Neural cell (in vitro differentiated cells): Measurements from ENCODE around the gene GRAP. TPM values are rescaled to one million over a fixed set of nuclear protein-coding genes. Genes with fewer than 3 reads are reported as not detected.

Experiments
- H2AFZ ChIP-seq: fragments of 200-600, 300-800 bp; sonication (generic), shearing (Covaris generic); 2 replicates; pipeline ENCODE4 v1.6.0; 2014; ENCODE audit warnings: low read depth, mild to moderate bottlenecking, antibody characterized with exemption, low read length, moderate library complexity
- H3F3A ChIP-seq: fragments of 200-600 bp; shearing (Covaris generic); 2 replicates; pipeline ENCODE4 v1.6.1; 2016; ENCODE audit warnings: mild to moderate bottlenecking, moderate library complexity, mixed read lengths, antibody characterized with exemption, low read length; ENCODE audit not compliant: insufficient read depth, poor library complexity, severe bottlenecking
- H3K27ac ChIP-seq: fragments of 200-600, 300-800 bp; sonication (generic), shearing (Covaris generic); 2 replicates; pipeline ENCODE4 v1.5.1; 2014; ENCODE audit warnings: mild to moderate bottlenecking, low read length, moderate library complexity
- H3K27me3 ChIP-seq: fragments of 300-800, 200-600 bp; sonication (generic), shearing (Covaris generic); 2 replicates; pipeline ENCODE4 v1.6.0; 2014; ENCODE audit warnings: mild to moderate bottlenecking, low read depth, low read length, moderate library complexity; ENCODE audit not compliant: insufficient read depth
- H3K36me3 ChIP-seq: fragments of 300-800, 200-600 bp; sonication (generic), shearing (Covaris generic); 2 replicates; pipeline ENCODE4 v1.5.1; 2014; ENCODE audit warnings: mild to moderate bottlenecking, antibody characterized with exemption, low read length, moderate library complexity; ENCODE audit not compliant: insufficient read depth
- H3K4me2 ChIP-seq: fragments of 300-800, 200-600 bp; sonication (generic), shearing (Covaris generic); 2 replicates; pipeline ENCODE4 v1.6.0; 2014; ENCODE audit warnings: mild to moderate bottlenecking, low read length
- H3K4me3 ChIP-seq: fragments of 300-800, 200-600 bp; sonication (generic), shearing (Covaris generic); 2 replicates; pipeline ENCODE4 v1.5.1; 2014; ENCODE audit warnings: mild to moderate bottlenecking, low read length, moderate library complexity
- H3K79me2 ChIP-seq: fragments of 200-600 bp; shearing (Covaris generic); replicated peaks from 2 replicates; pipeline ENCODE4 v1.6.0; 2014; ENCODE audit warnings: mild to moderate bottlenecking, low read length, moderate library complexity; ENCODE audit not compliant: insufficient read depth
- H3K9ac ChIP-seq: fragments of 300-800, 200-600 bp; sonication (generic), shearing (Covaris generic); 2 replicates; pipeline ENCODE4 v1.6.1; 2016; ENCODE audit warnings: mild to moderate bottlenecking, low read length, mixed read lengths
- H3K9me2 ChIP-seq: fragments of 200-600 bp; shearing (Covaris generic); 2 replicates; pipeline ENCODE4 v1.6.1; 2016; ENCODE audit warnings: mild to moderate bottlenecking, low read length, mixed read lengths; ENCODE audit not compliant: insufficient read depth
- H3K9me3 ChIP-seq: fragments of 200-600, 300-800 bp; sonication (generic), shearing (Covaris generic); 2 replicates; pipeline ENCODE4 v1.6.1; 2016; ENCODE audit warnings: mild to moderate bottlenecking, mixed run types, low read length, moderate library complexity, mixed read lengths
- H4K20me1 ChIP-seq: fragments of 200-600 bp; shearing (Covaris generic); 2 replicates; pipeline ENCODE4 v1.6.1; 2016; ENCODE audit warnings: mild to moderate bottlenecking, mixed run types; ENCODE audit not compliant: insufficient read depth
- EP300 ChIP-seq: fragments of 450-650 bp; conservative IDR thresholded peaks from 2 replicates; pipeline ENCODE4 v1.6.1; 2014; ENCODE audit warnings: antibody characterized with exemption, mild to moderate bottlenecking, moderate library complexity; ENCODE audit not compliant: poor library complexity, severe bottlenecking
- EZH2 ChIP-seq: fragments of 200-600, 300-800 bp; shearing (Covaris generic), sonication (generic); IDR thresholded peaks from 2 replicates; pipeline ENCODE4 v1.6.1; 2014; ENCODE audit warnings: antibody characterized with exemption, low read length, borderline replicate concordance, mild to moderate bottlenecking; ENCODE audit not compliant: insufficient read depth, poor library complexity, severe bottlenecking
- MXI1 ChIP-seq: fragments of 450-650 bp; conservative IDR thresholded peaks from 2 replicates; pipeline ENCODE4 v1.6.1; 2014; ENCODE audit warnings: antibody characterized with exemption, mild to moderate bottlenecking; ENCODE audit not compliant: poor library complexity, severe bottlenecking
- POLR2AphosphoS5 ChIP-seq: IDR thresholded peaks from 2 replicates; pipeline ENCODE4 v1.6.1; 2012
- RAD21 ChIP-seq: fragments of 450-650 bp; conservative IDR thresholded peaks from 2 replicates; pipeline ENCODE4 v1.6.1; 2014; ENCODE audit warnings: antibody characterized with exemption, mild to moderate bottlenecking, moderate library complexity
- SMC3 ChIP-seq: fragments of 450-650 bp; conservative IDR thresholded peaks from 2 replicates; pipeline ENCODE4 v1.6.1; 2014; ENCODE audit warnings: antibody characterized with exemption, mild to moderate bottlenecking, moderate library complexity; ENCODE audit not compliant: poor library complexity
- TAF1 ChIP-seq: IDR thresholded peaks from 2 replicates; pipeline ENCODE4 v1.6.1; 2012; ENCODE audit warnings: low read depth
- polyA plus RNA-seq: library from polyadenylated mRNA; depleted of rRNA; stranded (reverse); fragments of >200 nt; gene quantifications from 2 replicates; pipeline ENCODE4 v1.2.3, GENCODE V29; 2014
- TF ChIP-seq, protein P1 (sequence below): IDR thresholded peaks from 2 replicates; pipeline ENCODE4 v1.6.1; 2012; ENCODE audit warnings: borderline replicate concordance
- TF ChIP-seq, protein P2 (sequence below): fragments of 450-650 bp; IDR thresholded peaks from 2 replicates; pipeline ENCODE4 v1.5.1; 2014; ENCODE audit warnings: antibody characterized with exemption, mild to moderate bottlenecking, moderate library complexity; ENCODE audit not compliant: poor library complexity, severe bottlenecking

The GRAP gene
- polyA plus RNA-seq, 1 donor from 2014 or later, result 0.42 TPM

DNA sequence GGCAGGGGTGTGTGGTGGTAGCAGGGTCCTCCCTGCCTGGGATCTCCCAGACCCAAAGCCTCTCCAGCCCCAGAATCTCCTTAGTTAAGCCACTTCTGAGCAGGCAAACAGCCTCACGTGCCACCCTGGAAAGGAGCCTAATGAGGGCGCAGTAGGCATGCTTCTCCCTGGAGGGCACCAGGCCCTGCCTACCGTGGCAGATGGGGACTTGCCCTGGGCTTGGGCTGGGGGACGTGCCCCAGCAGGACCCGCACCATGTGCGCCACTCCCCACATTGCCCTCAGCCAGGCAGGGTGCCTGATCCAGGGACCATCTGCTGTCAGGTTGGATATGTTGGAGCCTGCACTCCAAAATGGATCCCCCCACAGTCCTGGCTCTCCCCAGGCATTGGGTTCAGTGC, 56.4 kb downstream of the GRAP start:
- H3K9me2 ChIP-seq, result no peaks in the 10 kb centered on the region
- no peak for TF ChIP-seq MXI1
- TF ChIP-seq TAF1, result no peak
- TF ChIP-seq RAD21, result no peak
- no peak for TF ChIP-seq SMC3
- TF ChIP-seq EP300, result no peak
- TF ChIP-seq, protein P1, sequence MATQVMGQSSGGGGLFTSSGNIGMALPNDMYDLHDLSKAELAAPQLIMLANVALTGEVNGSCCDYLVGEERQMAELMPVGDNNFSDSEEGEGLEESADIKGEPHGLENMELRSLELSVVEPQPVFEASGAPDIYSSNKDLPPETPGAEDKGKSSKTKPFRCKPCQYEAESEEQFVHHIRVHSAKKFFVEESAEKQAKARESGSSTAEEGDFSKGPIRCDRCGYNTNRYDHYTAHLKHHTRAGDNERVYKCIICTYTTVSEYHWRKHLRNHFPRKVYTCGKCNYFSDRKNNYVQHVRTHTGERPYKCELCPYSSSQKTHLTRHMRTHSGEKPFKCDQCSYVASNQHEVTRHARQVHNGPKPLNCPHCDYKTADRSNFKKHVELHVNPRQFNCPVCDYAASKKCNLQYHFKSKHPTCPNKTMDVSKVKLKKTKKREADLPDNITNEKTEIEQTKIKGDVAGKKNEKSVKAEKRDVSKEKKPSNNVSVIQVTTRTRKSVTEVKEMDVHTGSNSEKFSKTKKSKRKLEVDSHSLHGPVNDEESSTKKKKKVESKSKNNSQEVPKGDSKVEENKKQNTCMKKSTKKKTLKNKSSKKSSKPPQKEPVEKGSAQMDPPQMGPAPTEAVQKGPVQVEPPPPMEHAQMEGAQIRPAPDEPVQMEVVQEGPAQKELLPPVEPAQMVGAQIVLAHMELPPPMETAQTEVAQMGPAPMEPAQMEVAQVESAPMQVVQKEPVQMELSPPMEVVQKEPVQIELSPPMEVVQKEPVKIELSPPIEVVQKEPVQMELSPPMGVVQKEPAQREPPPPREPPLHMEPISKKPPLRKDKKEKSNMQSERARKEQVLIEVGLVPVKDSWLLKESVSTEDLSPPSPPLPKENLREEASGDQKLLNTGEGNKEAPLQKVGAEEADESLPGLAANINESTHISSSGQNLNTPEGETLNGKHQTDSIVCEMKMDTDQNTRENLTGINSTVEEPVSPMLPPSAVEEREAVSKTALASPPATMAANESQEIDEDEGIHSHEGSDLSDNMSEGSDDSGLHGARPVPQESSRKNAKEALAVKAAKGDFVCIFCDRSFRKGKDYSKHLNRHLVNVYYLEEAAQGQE, result no peak
- TF ChIP-seq POLR2AphosphoS5, result no peak
- TF ChIP-seq, protein P2, sequence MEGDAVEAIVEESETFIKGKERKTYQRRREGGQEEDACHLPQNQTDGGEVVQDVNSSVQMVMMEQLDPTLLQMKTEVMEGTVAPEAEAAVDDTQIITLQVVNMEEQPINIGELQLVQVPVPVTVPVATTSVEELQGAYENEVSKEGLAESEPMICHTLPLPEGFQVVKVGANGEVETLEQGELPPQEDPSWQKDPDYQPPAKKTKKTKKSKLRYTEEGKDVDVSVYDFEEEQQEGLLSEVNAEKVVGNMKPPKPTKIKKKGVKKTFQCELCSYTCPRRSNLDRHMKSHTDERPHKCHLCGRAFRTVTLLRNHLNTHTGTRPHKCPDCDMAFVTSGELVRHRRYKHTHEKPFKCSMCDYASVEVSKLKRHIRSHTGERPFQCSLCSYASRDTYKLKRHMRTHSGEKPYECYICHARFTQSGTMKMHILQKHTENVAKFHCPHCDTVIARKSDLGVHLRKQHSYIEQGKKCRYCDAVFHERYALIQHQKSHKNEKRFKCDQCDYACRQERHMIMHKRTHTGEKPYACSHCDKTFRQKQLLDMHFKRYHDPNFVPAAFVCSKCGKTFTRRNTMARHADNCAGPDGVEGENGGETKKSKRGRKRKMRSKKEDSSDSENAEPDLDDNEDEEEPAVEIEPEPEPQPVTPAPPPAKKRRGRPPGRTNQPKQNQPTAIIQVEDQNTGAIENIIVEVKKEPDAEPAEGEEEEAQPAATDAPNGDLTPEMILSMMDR, result no peak
- TF ChIP-seq EZH2, result no peak
- no peaks in the 10 kb centered on the region for H3F3A ChIP-seq
- no peak overlapping the region for H3K9ac ChIP-seq
- H3K27ac ChIP-seq, result no peak overlapping the region
- no peaks in the 10 kb centered on the region for H3K36me3 ChIP-seq
- H3K9me3 ChIP-seq, result no peaks in the 10 kb centered on the region
- H4K20me1 ChIP-seq, result no peaks in the 10 kb centered on the region
- no peak overlapping the region for H3K4me2 ChIP-seq
- H3K79me2 ChIP-seq, result no peaks in the 10 kb centered on the region
- H3K27me3 ChIP-seq, result no peaks in the 10 kb centered on the region
- H3K4me3 ChIP-seq, result no peak overlapping the region
- H2AFZ ChIP-seq, result no peak overlapping the region

DNA sequence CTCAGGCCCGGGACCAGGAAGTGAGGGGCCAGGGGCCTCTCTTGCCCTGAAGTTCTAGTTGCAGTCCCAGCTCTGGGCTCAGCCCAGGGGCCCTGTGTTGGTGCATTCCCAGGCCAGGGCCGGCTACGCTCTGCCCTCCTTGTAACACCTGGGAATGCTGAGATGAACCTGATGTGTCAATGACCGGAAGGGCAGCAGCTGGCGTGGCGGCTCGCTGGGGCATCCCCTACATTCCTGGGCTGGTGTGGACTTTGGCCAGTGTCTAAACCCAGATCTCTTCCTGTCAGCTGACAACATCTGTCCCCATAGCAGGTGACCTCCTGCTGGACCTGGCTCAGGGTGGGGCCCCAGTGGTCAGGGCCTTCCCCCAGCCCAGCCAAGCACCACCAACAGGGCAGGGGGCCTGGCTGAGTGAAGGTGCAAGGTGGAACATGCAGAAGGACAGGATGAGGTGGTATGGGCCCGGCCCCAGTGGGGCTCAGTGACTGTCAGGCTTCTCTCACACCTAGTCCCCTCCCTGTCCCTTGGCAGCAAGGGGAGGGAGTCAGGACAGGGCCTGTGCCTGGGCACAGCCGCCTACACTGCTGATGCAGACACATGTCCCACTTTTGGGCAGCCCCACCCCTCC, 58.1 kb downstream of the GRAP start:
- Histone ChIP-seq H3F3A (no peaks in the 10 kb centered on the region), H3K27me3 (no peaks in the 10 kb centered on the region), H3K4me3 (no peak overlapping the region), H3K4me2 (no peak overlapping the region), H3K9me3 (no peaks in the 10 kb centered on the region), H3K79me2 (no peaks in the 10 kb centered on the region), H3K9ac (no peak overlapping the region), H3K36me3 (no peaks in the 10 kb centered on the region), H3K9me2 (no peaks in the 10 kb centered on the region), H3K27ac (no peak overlapping the region), H4K20me1 (no peaks in the 10 kb centered on the region), H2AFZ (no peak overlapping the region)
- TF ChIP-seq MXI1, result no peak
- no peak for TF ChIP-seq POLR2AphosphoS5
- TF ChIP-seq RAD21, result no peak
- TF ChIP-seq, protein P2, result no peak
- TF ChIP-seq EP300, result no peak
- TF ChIP-seq TAF1, result no peak
- TF ChIP-seq EZH2, result no peak
- TF ChIP-seq SMC3, result no peak
- TF ChIP-seq, protein P1, result no peak
